Hematopoietic multipotent progenitor cell treated with erythropoietin and hydrocortisone succinate and interleukin-3 and kit ligand, for 4 days (in vitro differentiated cells): Measurements from ENCODE around the gene GYS2.
"Not testable (repeated sequence)": the region's sequence is repeated elsewhere in the genome, so short reads cannot be mapped to it uniquely, and the experiment has no call there.

Source experiments
- DNase-seq: peaks from one replicate; pipeline ENCODE4 v3.0.0-alpha.2; 2015

GYS2 gene

GRCh38 chr12:21600196-21600595 is 4.5 kb downstream of the GYS2 start:
- DNase-seq, result no peak

GRCh38 chr12:21599143-21599999 is 5.3 kb downstream of the GYS2 start:
- DNase-seq, result no peak

- DNase-seq, result no peak
Measured at GRCh38 chr12:21598651-21599050, 6.0 kb downstream of the GYS2 start.

GRCh38 chr12:21595356-21595755 is 9.3 kb downstream of the GYS2 start:
- not testable (repeated sequence) for DNase-seq

- DNase-seq, result no peak
Measured at GRCh38 chr12:21585485-21585884, 19.2 kb downstream of the GYS2 start.

GRCh38 chr12:21584403-21585182 is 20.1 kb downstream of the GYS2 start:
- not testable (repeated sequence) for DNase-seq

- no peak for DNase-seq
Measured at GRCh38 chr12:21583587-21583986, 21.1 kb downstream of the GYS2 start.

- DNase-seq, result peak; percentile 72
Measured at GRCh38 chr12:21580748-21581516, 23.7 kb downstream of the GYS2 start.

GRCh38 chr12:21577516-21577915 is 27.1 kb downstream of the GYS2 start:
- DNase-seq, result no peak

- DNase-seq, result no peak
Measured at GRCh38 chr12:21576431-21576830, 28.2 kb downstream of the GYS2 start.

GRCh38 chr12:21573733-21574358 is 30.8 kb downstream of the GYS2 start:
- no peak for DNase-seq

GRCh38 chr12:21571046-21571445 is 33.6 kb downstream of the GYS2 start:
- peak; percentile 81 for DNase-seq

- no peak for DNase-seq
Measured at GRCh38 chr12:21568115-21568514, 36.5 kb downstream of the GYS2 start.

GRCh38 chr12:21566907-21567394 is 37.7 kb downstream of the GYS2 start:
- no peak for DNase-seq

- no peak for DNase-seq
Measured at GRCh38 chr12:21566223-21566906, 38.3 kb downstream of the GYS2 start.

GRCh38 chr12:21562859-21563258 is 41.8 kb downstream of the GYS2 start:
- DNase-seq, result no peak

- DNase-seq, result no peak
Measured at GRCh38 chr12:21561158-21561557, 43.5 kb downstream of the GYS2 start.

GRCh38 chr12:21559855-21560569 is 44.6 kb downstream of the GYS2 start:
- DNase-seq, result no peak

GRCh38 chr12:21558100-21558679 is 46.5 kb downstream of the GYS2 start:
- DNase-seq, result no peak

GRCh38 chr12:21553329-21553675 is 51.3 kb downstream of the GYS2 start:
- DNase-seq, result no peak
